Stimulated activated CD8-positive, alpha-beta memory T cell treated with anti-CD3 and anti-CD28 coated beads, Interleukin-2, amount 100 ng/mL, for 1 hour (primary cell): ENCODE data around the gene MKX.

Experiments
- DNase-seq, 2 donors: peaks; one replicate each; pipeline ENCODE4 v3.0.0-alpha.2; 2020; ENCODE audit warnings: low read depth in 2 of 2

MKX gene

GRCh38 chr10:27742195-27743011 is 3.2 kb downstream of the MKX start:
- peak; percentile 43 to 56 for DNase-seq

- no peak for DNase-seq
These were observed 4.2 kb downstream of the MKX start for GRCh38 chr10:27741173-27742091.

GRCh38 chr10:27736396-27736795 is 9.2 kb downstream of the MKX start:
- DNase-seq = no peak

DNA sequence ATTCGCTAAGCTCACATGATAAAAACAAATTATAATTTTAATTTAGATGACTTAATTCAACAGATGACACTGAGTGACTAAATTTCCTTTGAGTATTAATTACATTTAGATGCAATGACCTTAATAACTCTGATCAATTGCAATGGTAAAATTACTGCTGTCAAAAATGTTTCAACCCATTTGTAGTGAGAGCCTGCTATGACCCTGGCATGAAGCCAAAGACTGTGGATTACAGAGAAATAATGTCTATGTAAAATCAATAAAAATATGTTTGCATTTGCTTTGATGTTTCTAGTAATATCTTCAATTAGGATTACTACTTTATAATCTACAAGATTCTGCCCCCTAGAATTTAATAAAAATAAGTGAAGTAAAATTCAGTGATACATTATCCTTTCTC is 15.6 kb downstream of the MKX start:
- DNase-seq = no peak

DNA sequence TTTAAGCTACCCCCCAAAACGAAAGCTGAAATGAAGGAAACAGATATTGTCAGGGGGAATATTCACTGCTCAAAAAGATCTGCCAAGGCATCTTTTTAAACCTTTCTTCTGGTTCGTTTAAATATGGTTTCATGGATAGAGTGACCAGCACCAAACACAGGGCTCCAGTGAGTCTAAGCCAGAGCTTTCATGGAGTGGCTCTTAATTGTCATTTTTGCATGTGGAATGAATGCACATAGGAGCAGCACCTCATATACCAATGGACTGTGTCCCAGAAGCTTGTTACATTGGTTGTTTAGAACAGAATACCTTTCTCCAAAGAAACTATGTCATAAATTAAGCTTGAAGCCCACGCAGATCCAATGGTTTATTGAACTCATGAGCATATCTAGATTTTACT is 17.3 kb downstream of the MKX start:
- no peak for DNase-seq

DNA sequence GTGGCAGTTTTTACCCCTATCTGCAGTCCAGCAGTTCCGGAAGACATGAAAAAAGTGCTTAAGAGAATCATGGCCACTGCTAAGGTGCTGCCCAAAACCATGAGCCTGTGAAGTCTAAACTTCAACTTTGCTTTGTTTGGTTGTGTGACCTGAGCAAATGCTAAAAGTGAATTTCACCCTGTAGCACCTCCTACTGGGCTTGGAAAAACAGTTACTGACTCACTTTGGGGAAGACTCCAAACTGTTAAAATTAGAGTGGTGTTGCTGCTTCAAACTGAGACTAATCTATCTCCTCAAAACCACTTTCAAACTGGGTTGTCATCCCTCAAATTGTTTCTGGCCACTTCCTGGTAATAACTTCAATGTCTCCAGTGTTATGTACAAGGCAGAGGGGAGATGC is 21.3 kb downstream of the MKX start:
- DNase-seq = no peak

DNA sequence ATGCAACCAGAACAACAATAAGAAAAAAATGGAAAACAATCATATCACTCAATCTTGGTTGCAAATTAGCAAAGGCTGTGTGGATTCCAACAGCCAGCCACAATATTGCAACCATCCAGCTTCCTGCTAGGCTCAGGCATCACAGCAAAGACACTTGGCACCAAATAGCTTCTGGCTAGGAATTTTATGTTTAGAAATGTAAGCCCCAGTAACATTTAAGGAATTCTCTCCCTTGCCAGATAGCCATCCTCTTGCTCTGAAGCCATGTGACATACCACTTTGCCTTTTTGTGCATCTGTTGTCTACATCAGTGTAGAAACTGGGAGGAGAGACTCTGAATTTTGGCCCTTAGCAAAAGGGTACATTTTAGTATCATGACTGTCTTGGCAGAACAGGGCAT is 22.2 kb downstream of the MKX start:
- no peak for DNase-seq

DNA sequence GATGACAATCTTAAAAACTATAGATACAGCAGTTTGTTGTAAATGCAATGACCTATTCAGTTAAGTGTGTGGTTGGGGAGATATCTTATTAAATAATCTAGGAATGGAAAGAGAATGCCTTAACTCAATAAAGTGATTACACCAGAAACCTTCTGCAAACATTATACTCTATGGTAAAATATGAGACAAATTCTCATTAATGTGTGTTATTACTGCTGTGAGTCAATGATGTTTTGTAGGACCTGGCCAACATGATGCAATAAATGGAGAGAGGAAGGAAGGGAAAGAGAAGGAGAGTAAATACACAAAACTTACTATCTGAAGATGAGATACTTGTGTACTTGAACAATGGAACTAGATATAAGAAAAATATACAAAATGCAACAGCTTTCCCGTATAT is 25.1 kb downstream of the MKX start:
- DNase-seq = no peak

DNA sequence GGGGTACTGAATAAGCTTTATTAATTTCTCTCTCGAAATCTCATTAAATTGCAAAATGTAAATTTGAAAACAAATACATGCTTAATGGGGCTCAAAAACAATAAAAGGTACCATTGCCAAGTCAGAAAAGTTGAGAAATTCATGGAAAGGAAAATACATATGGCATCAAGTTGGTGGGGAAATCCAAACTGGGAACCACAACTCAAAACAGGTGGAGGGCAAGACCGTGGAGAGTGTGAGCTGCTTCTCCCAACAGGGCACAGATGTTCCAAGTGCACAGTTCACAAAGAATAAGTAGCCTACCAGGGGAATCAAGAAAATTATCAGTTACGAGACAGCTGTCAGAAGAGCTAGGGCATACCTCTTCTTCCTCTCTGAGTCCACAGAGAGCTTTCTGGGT is 26.6 kb downstream of the MKX start:
- DNase-seq = no peak

DNA sequence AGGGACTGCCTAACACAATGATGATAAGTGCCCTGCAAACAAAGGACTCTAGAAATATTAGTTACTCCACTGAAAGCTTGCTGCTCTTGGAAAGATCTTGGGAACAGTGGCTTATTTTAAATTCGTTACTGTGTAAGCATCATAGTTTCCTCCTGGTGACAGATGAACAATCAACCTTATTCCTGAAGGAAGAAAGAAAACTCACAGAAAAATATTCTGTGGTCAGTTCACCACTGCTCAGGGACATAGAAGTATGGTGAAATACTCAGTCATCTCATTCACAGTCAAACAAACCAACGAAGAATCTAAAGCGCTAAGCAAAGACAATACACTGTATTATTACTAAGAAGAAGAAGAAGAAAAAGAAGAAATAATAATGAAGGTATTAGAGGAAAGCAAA is 27.8 kb downstream of the MKX start:
- no peak for DNase-seq

DNA sequence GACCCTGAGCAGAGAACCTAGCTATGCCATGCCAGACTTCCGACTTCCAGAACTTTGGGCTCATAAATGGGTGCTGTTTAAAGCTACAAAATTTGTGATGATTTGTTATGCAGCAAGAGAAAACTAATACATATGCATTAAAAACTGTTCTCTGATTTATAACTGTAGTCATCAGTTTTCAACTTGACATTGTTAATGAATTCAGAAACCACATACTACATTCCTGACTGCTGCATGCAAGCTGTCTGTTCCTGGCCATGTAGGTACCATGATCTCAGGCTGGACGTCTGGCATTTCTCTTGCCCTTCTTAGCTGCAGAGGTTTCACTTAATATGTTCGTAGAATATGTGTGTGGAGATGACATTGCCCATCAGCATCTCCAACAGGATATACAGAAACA is 28.4 kb downstream of the MKX start:
- no peak for DNase-seq

DNA sequence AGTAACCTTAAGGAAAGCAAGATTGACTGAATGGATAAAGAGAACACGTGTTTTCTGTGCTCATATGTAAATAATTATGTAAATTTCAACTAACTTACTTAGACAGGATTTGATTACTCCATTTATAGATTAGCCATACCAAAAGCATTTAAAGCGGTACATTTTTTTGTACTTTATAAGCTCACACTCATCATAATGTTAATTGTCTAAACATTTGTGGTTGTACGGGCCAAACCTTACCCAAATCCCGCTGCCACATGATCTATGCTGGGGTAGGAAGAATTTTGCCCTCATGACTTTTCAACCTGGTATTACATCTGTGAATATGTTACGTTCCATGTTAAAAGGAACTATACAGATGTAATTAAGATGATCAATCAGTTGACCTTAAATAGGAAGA is 29.1 kb downstream of the MKX start:
- DNase-seq = no peak

GRCh38 chr10:27715505-27715904 is 30.1 kb downstream of the MKX start:
- no peak for DNase-seq

DNA sequence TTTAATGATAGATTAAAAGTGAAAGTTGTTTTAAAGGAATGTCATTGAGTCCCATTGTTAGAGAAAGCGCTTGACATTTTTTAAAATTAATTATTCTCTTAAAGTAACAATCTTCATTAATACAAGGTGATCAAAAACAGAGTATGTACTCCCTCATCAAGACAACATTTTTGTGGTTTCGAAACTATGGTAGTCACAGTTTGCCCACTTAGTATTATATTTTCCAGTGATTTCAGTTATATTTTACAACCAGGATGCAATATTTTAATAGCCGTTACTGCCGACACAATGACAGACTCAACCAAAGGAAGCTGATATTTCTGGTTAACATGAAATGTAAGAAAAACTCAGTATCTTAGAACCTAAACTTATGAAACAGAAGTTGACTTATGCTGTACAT is 31.3 kb downstream of the MKX start:
- DNase-seq = no peak

GRCh38 chr10:27713941-27714340 is 31.7 kb downstream of the MKX start:
- DNase-seq = no peak

DNA sequence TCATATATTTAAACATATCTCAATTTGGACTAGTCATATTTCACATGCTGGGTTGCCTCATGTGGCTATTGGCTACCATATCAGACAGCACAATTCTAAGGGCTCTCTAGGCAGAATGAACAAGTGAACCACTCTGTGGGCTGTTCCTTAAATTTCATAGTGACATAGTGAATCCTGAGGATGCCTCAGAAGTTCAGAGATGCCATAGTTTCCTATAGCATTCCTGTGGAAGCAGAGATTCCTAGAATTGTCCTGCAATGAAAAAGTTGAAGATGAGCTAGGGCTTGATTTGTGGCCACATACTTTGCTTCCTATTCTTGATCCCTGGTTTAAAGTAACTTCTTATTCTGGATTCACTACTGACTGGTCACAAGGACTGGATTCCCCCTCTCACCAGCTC is 35.6 kb downstream of the MKX start:
- DNase-seq = no peak

DNA sequence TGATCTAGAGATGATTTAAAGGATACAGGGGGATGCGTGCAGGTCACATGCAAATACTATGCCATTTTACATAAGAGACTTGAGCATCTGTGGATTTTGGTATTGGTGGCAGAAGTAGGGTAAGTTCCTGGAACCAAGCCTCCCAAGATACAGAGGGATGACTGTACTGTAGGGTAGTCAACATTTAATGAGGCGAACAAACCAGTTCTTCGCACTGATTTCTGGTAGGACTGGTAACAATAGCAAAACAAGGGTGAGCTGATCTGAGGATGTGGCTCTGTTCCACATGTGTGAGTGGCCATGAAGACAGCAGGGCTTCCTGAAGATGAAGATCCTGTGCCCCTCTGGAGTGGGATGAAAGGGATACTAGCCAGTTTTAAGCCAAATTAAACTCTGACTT is 36.3 kb downstream of the MKX start:
- no peak for DNase-seq

- no peak for DNase-seq
These were observed 43.6 kb downstream of the MKX start for GRCh38 chr10:27701938-27702537.

GRCh38 chr10:27699776-27700175 is 45.8 kb downstream of the MKX start:
- no peak for DNase-seq

DNA sequence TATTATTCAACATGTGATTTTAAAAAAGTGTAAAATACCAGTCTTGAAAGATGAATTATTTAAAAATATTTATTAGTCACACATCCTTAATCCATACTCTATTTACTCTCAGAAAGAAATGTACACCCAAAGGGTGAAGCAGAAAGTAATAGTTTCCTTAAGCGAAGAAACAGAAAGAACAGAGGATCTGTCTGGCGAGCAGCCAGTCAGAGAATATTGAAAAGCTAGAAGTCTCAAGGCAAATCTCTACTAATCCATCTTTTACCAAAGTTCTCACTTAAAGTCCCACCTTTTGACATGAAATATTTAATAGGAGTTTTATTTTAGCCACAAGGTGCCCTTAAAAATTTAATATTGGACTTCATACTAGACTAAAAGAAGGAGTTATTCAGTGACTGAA is 46.7 kb downstream of the MKX start:
- DNase-seq = no peak

GRCh38 chr10:27696466-27696865 is 49.2 kb downstream of the MKX start:
- DNase-seq = no peak

DNA sequence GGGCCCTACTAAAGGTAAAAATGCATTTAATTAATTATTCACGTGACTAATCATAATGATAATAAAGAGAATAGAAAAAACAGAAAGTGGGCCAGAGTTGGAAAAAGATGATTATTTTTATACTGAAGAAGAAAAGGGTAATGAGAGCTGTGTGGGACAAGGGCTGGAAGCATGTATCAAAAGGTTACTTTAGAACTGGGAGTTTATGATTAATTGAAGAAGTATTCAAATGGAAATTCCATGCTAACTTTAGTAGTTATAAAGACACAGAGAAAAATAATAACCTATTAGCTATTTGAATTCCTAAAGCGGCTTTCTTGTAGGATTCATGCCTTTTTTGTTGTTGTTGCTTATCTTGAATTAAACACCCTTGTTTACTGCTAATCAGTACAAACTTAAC is 49.9 kb downstream of the MKX start:
- DNase-seq = no peak

- DNase-seq = no peak
These were observed 50.5 kb downstream of the MKX start for GRCh38 chr10:27695088-27695487.
